RWPE1 (cell line): Measurements from ENCODE around the gene TMEM168.

Experiments used
- CTCF ChIA-PET: fragments of 350-600 bp; sonication (Branson Sonifier 250); formaldehyde crosslinking; extraction: SDS; loops from one replicate; lab custom pipeline; 2021; lab: Yijun Ruan, JAX
- POLR2A ChIA-PET: fragments of 400-600 bp; formaldehyde crosslinking; extraction: SDS; loops from one replicate; lab custom pipeline; 2020; ENCODE audit warnings: antibody characterized with exemption; ENCODE audit not compliant: low non-redundant PET; lab: Yijun Ruan, JAX
- DNase-seq: peaks from one replicate; pipeline ENCODE4 v3.0.0; 2012; ENCODE audit warnings: low spot score
- H3K27ac ChIP-seq: fragments of 450-650 bp; 2 replicates; pipeline ENCODE4 v1.5.1; 2017
- CTCF ChIP-seq: fragments of 450-650 bp; conservative IDR thresholded peaks from 2 replicates; pipeline ENCODE4 v1.5.1; 2017; ENCODE audit warnings: low read depth, mild to moderate bottlenecking

The TMEM168 gene

GRCh38 chr7:112770051-112770450 is 20.1 kb downstream of the TMEM168 start:
- DNase-seq: peak; percentile 69
- TF ChIP-seq CTCF: no peak
- no peak overlapping the region for H3K27ac ChIP-seq
- CTCF ChIA-PET: no interaction called here
- POLR2A ChIA-PET: no interaction called here

GRCh38 chr7:112765105-112765504 is 25.1 kb downstream of the TMEM168 start:
- CTCF ChIA-PET: interaction anchor here (0.6 kb wide), 2 partner anchors 173 to 1385 kb away, joined by 3 read pairs; no protein-coding TSS in a partner anchor
- no peak for TF ChIP-seq CTCF
- DNase-seq: no peak
- H3K27ac ChIP-seq: no peak overlapping the region
- POLR2A ChIA-PET: no interaction called here

- no peak for DNase-seq
- ChIA-PET POLR2A (no interaction called here), CTCF (no interaction called here)
- no peak overlapping the region for H3K27ac ChIP-seq
- TF ChIP-seq CTCF: no peak
Measured at GRCh38 chr7:112763996-112764395, 26.2 kb downstream of the TMEM168 start.

GRCh38 chr7:112763298-112763697 is 26.9 kb downstream of the TMEM168 start:
- no peak for DNase-seq
- no peak overlapping the region for H3K27ac ChIP-seq
- no peak for TF ChIP-seq CTCF
- ChIA-PET POLR2A (no interaction called here), CTCF (interaction anchor here (0.7 kb wide), 1 partner anchor 56 kb away, joined by 3 read pairs; no protein-coding TSS in a partner anchor)

GRCh38 chr7:112759905-112760304 is 30.3 kb downstream of the TMEM168 start:
- H3K27ac ChIP-seq: no peak overlapping the region
- CTCF ChIA-PET: no interaction called here
- no peak for DNase-seq
- no peak for TF ChIP-seq CTCF
- POLR2A ChIA-PET: no interaction called here

- CTCF ChIA-PET: interaction anchor here (0.6 kb wide), 1 partner anchor 29 kb away, joined by 6 read pairs; no protein-coding TSS in a partner anchor
- POLR2A ChIA-PET: interaction anchor here (0.5 kb wide), 1 partner anchor 73 kb away, joined by 3 read pairs; no protein-coding TSS in a partner anchor
- DNase-seq: no peak
Measured at GRCh38 chr7:112757337-112757736, 32.9 kb downstream of the TMEM168 start.

More at GRCh38 chr7:112757337-112757736, 32.9 kb downstream of the TMEM168 start:
- H3K27ac ChIP-seq: no peak overlapping the region
- TF ChIP-seq CTCF: no peak
